ENCODE data around the gene SGO1.
A peak's percentile ranks its signal among the peaks of the same experiment; 100 is the strongest.

SGO1 gene

DNA sequence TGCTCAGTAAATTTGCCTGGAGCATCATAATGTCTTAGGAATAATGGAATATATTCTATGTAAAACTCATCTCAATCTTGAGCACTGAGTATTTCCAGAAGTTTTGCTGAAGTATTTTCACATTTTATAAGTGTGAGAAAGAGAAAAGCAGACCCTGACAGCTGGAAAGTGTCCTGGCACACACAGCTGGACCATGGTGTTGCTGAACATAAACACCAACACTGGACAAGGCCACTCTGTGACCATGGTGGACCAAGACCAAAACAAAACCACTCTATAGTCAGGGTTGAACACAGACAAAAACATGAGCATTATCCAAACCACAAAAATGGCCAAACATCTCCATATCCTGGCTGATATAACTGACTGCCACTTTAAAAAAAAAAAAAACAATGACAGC lies 15.1 kb upstream of the SGO1 start:
- Histone ChIP-seq H3K27ac (no peak overlapping the region), H3K4me3 (no peak overlapping the region), H3K36me3 (no peaks in the 10 kb centered on the region), H3K4me1 (no peaks in the 10 kb centered on the region), H3K27me3 (no peaks in the 10 kb centered on the region), H3K9me3 (replicated peaks in 1 of 11) (peaks cover 0 to 9% (median 5%) of the 10 kb centered on the region in 11 experiments; a peak in 8 of 22 replicates), H3K9ac (no peak overlapping the region), H3K4me2 (no peak overlapping the region), H4K20me1 (no peaks in the 10 kb centered on the region)
- TF ChIP-seq Cebpa-rat (IDR thresholded peaks at IDR 0.05): no peak

GRCh38 chr3:20197775-20198174 lies 11.8 kb upstream of the SGO1 start:
- no peaks in the 10 kb centered on the region for H4K20me1 ChIP-seq
- no peak overlapping the region for H3K27ac ChIP-seq
- H3K4me3 ChIP-seq: no peak overlapping the region
- no peak overlapping the region for H3K9ac ChIP-seq
- no peaks in the 10 kb centered on the region for H3K27me3 ChIP-seq
- TF ChIP-seq Cebpa-rat (IDR thresholded peaks at IDR 0.05): no peak
- H3K4me2 ChIP-seq: no peak overlapping the region
- no peaks in the 10 kb centered on the region for H3K4me1 ChIP-seq
- H3K9me3 ChIP-seq (replicated peaks in 1 of 11): no peaks in the 10 kb centered on the region
- no peaks in the 10 kb centered on the region for H3K36me3 ChIP-seq

DNA sequence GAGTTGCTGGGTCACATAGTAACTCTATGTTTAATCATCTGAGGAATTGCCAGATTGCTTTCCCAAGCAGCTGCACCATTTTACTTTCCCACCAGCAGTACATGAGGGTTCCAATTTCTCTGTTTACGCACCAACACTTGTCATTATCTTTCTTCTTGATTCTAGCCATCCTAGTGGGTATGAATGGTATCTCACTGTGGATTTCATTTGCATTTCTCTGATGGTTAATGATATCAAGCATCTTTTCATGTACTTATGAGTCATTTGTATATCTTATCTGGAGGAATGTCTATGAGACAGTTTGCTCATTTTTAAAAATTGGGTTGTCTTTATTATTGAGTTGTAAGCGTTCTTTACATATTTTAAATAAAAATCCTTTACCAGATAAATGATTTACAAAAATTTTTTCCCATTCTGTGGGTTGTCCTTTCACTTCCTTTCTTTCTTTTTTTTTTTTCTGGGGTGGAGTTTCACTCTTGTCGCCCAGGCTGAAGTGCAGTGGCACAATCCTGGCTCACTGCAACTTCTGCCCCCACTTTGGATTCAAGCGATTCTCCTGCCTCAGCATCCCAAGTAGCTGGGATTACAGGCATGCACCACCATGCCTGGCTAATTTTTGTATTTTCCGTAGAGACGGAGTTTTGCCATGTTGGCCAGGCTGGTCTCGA lies 8.9 kb upstream of the SGO1 start:
- no peaks in the 10 kb centered on the region for H3K9me3 ChIP-seq (replicated peaks in 1 of 11)

DNA sequence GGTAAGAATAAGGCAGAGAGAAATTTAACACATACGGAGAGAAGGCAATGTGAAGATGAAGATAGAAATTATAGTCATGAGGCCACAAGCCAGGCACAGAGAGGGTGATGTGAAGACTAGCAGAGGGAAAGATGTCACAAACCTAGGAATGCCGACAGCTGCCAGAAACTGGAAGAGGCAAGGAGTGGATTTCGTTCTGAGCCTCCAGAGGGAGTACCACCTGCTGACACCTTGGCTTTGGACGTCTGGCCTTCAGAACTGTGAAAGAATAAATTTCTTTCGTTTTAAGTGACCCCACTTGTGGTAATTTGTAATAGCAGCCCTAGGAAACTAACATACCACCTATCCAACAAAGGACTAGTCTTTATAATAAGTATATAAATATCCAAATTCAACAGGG lies 5.0 kb upstream of the SGO1 start:
- Histone ChIP-seq H4K20me1 (no peaks in the 10 kb centered on the region), H3K4me3 (no peak overlapping the region), H3K4me2 (no peak overlapping the region), H3K27ac (no peak overlapping the region), H3K27me3 (no peaks in the 10 kb centered on the region), H3K9me3 (replicated peaks in 1 of 11) (no peaks in the 10 kb centered on the region), H3K4me1 (peaks cover 8 to 12% (median 11%) of the 10 kb centered on the region in 10 experiments; a peak in 18 of 20 replicates), H3K9ac (no peak overlapping the region), H3K36me3 (no peaks in the 10 kb centered on the region)
- no peak for TF ChIP-seq Cebpa-rat (IDR thresholded peaks at IDR 0.05)

More for the DNA sequence above, 8.9 kb upstream of the SGO1 start:
- H3K9ac ChIP-seq: no peak overlapping the region
- H3K4me2 ChIP-seq: no peak overlapping the region
- H3K4me3 ChIP-seq: no peak overlapping the region
- TF ChIP-seq Cebpa-rat (IDR thresholded peaks at IDR 0.05): no peak
- no peak overlapping the region for H3K27ac ChIP-seq
- no peaks in the 10 kb centered on the region for H3K36me3 ChIP-seq
- no peaks in the 10 kb centered on the region for H3K27me3 ChIP-seq
- no peaks in the 10 kb centered on the region for H3K4me1 ChIP-seq
- H4K20me1 ChIP-seq: no peaks in the 10 kb centered on the region

DNA sequence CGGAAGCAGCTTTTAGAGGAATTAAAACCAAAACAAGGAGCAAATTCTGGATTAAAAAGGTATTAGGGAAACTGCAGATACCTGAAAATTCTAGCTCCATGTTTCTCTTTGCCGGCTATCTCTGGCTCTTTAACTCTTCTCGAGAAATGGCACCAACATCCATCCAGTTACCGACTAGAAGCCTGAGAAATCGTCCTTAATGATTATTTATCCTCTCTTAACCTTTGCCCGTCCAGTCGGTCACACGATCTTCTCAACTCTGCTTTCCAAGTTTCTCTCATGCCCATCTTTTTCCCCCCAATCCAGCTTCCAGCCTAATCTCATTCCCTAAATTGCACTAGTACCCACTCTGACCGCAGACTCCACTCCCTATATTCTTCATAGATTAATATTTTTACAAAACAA lies 596 bp upstream of the SGO1 start:
- H3K4me3 ChIP-seq: peak overlapping the region; percentile 70 to 89 (median 82)
- peaks cover 18 to 37% (median 24%) of the 10 kb centered on the region in 10 experiments for H3K4me1 ChIP-seq
- H3K9ac ChIP-seq: peak overlapping the region; percentile 85 to 90 (median 87)
- H3K27ac ChIP-seq: peak overlapping the region; percentile 81 to 93 (median 89)
- TF ChIP-seq Cebpa-rat (IDR thresholded peaks at IDR 0.05): no peak
- peaks cover 0 to 23% (median 20%) of the 10 kb centered on the region in 11 experiments; a peak in 16 of 22 replicates for H3K36me3 ChIP-seq
- no peaks in the 10 kb centered on the region for H3K9me3 ChIP-seq (replicated peaks in 1 of 11)
- H3K4me2 ChIP-seq: peak overlapping the region; percentile 80 to 93 (median 85)
- H4K20me1 ChIP-seq: no peaks in the 10 kb centered on the region
- H3K27me3 ChIP-seq: no peaks in the 10 kb centered on the region

- Histone ChIP-seq H3K4me2 (peak overlapping the region; percentile 78 to 96 (median 86)), H3K4me1 (peaks cover 18 to 37% (median 24%) of the 10 kb centered on the region in 10 experiments), H4K20me1 (no peaks in the 10 kb centered on the region), H3K27me3 (no peaks in the 10 kb centered on the region), H3K9ac (peak overlapping the region; percentile 85 to 90 (median 87)), H3K36me3 (peaks cover 0 to 36% (median 33%) of the 10 kb centered on the region in 11 experiments; a peak in 17 of 22 replicates), H3K27ac (peak overlapping the region in 10 of 11 experiments; percentile 81 to 93 (median 90); a peak in 18 of 22 replicates), H3K4me3 (peak overlapping the region; percentile 70 to 89 (median 82)), H3K9me3 (replicated peaks in 1 of 11) (no peaks in the 10 kb centered on the region)
- no peak for TF ChIP-seq Cebpa-rat (IDR thresholded peaks at IDR 0.05)
Observed at GRCh38 chr3:20185331-20185678, 701 bp downstream of the SGO1 start.

DNA sequence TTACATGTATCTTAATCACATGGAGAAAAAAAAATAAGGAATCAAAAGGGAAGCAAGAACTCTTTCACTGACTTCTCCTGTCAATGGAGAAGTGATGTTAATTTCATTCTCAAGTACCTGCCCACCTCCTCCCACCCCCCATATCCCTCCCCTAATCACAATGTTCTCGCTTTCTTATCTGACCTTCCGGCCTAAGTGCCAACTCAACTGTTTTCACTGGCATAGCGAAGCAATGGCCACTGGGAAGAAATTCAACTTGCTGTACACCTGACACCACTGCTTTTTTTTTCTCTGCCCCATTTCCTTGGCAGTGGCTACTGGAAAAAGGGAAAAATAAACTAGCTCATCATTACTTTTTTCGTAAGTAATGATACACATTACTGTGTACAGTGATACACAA lies 3.8 kb downstream of the SGO1 start:
- Histone ChIP-seq H3K4me1 (peaks cover 13 to 33% (median 19%) of the 10 kb centered on the region in 10 experiments), H3K9me3 (replicated peaks in 1 of 11) (no peaks in the 10 kb centered on the region), H3K36me3 (peaks cover 0 to 66% (median 64%) of the 10 kb centered on the region in 11 experiments; a peak in 19 of 22 replicates), H3K27ac (no peak overlapping the region), H3K27me3 (no peaks in the 10 kb centered on the region), H4K20me1 (no peaks in the 10 kb centered on the region), H3K9ac (no peak overlapping the region), H3K4me2 (no peak overlapping the region), H3K4me3 (no peak overlapping the region)
- no peak for TF ChIP-seq Cebpa-rat (IDR thresholded peaks at IDR 0.05)

- Histone ChIP-seq H3K9ac (no peak overlapping the region), H3K27ac (no peak overlapping the region), H3K27me3 (no peaks in the 10 kb centered on the region), H3K4me2 (no peak overlapping the region), H3K9me3 (replicated peaks in 1 of 11) (no peaks in the 10 kb centered on the region), H3K36me3 (peaks cover 0 to 76% (median 65%) of the 10 kb centered on the region in 11 experiments; a peak in 19 of 22 replicates), H3K4me1 (peaks cover 7 to 25% (median 14%) of the 10 kb centered on the region in 10 experiments; a peak in 18 of 20 replicates), H4K20me1 (no peaks in the 10 kb centered on the region), H3K4me3 (no peak overlapping the region)
- TF ChIP-seq Cebpa-rat (IDR thresholded peaks at IDR 0.05): no peak
Observed at GRCh38 chr3:20181276-20181675, 4.7 kb downstream of the SGO1 start.

DNA sequence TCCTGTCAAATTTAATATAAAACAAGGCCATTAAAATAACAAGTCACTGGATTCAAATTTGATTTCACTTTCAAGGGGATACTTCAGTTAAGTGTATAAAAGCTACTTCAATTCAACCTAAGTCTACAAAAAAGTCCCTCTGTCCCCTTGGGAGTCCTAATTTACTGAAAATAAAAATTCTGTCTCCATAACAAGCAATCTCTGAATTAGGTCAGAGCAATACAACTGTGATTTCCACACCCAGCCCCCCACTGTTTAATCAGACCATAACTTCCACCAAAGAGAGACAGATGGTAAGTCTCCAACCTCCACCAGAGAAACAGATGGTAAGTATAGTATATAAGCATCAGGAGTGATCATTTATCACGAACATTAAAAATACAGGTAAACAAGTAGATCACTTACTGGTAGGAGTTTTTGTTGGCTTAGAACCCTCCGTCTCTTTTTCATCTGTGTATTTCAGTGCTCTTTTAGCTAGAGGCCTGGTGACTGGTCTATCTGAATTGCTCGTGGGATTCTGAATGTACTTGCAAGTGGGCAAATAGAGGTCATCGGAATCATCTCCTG lies 12.1 kb downstream of the SGO1 start:
- H3K4me2 ChIP-seq: no peak overlapping the region
- H3K36me3 ChIP-seq: peaks cover 4 to 100% (median 91%) of the 10 kb centered on the region in 11 experiments; a peak in 20 of 22 replicates
- H3K4me3 ChIP-seq: no peak overlapping the region
- H3K27ac ChIP-seq: no peak overlapping the region
- H3K27me3 ChIP-seq: no peaks in the 10 kb centered on the region
- H3K9ac ChIP-seq: no peak overlapping the region
- H3K4me1 ChIP-seq: no peaks in the 10 kb centered on the region
- H3K9me3 ChIP-seq (replicated peaks in 1 of 11): no peaks in the 10 kb centered on the region
- TF ChIP-seq Cebpa-rat (IDR thresholded peaks at IDR 0.05): no peak
- H4K20me1 ChIP-seq: no peaks in the 10 kb centered on the region; a peak in 1 of 22 replicates
